A673 (cell line): ENCODE results near the gene CALR. TPM values are rescaled to one million over a fixed set of nuclear protein-coding genes. Genes with fewer than 3 reads are reported as not detected.

Source experiments
- BruUV-seq: library from RNA; stranded (reverse); fragments of 400-500 nt; replicated peaks from 2 replicates; lab custom pipeline; 2021; lab: Mats Ljungman, UMichigan
- CTCF ChIA-PET: fragments of 300-600 bp; sonication (Branson Sonifier 250); formaldehyde crosslinking; loops from one replicate; lab custom pipeline; 2022; ENCODE audit warnings: antibody characterized with exemption; lab: Charles Lee
- POLR2A ChIA-PET: fragments of 300-600 bp; sonication (Branson Sonifier 250); formaldehyde crosslinking; loops from one replicate; lab custom pipeline; 2022; ENCODE audit warnings: antibody characterized with exemption; ENCODE audit not compliant: low non-redundant PET; lab: Charles Lee
- DNase-seq: peaks from one replicate; pipeline ENCODE4 v3.0.0-alpha.2; 2015; ENCODE audit warnings: low spot score
- H3K27ac ChIP-seq: fragments of 200-600 bp; sonication (generic); 2 replicates; pipeline ENCODE4 v1.5.1; 2016; ENCODE audit warnings: mixed run types, low read depth, mild to moderate bottlenecking, mixed read lengths, antibody characterized with exemption, low read length; ENCODE audit not compliant: poor library complexity, severe bottlenecking
- H3K27me3 ChIP-seq: fragments of 200-600 bp; sonication (generic); replicated peaks from 2 replicates; pipeline ENCODE4 v1.6.1; 2017; ENCODE audit warnings: mixed run types, low read depth, mild to moderate bottlenecking, mixed read lengths, antibody characterized with exemption, low read length; ENCODE audit not compliant: insufficient read depth, poor library complexity
- H3K36me3 ChIP-seq: fragments of 200-600 bp; sonication (generic); 2 replicates; pipeline ENCODE4 v1.6.1; 2016; ENCODE audit warnings: mixed run types, mild to moderate bottlenecking, mixed read lengths, antibody characterized with exemption, low read length; ENCODE audit not compliant: insufficient read depth, poor library complexity, severe bottlenecking
- H3K4me1 ChIP-seq: fragments of 200-600 bp; sonication (generic); 2 replicates; pipeline ENCODE4 v1.6.1; 2017; ENCODE audit warnings: mixed run types, mild to moderate bottlenecking, mixed read lengths, antibody characterized with exemption, low read length; ENCODE audit not compliant: insufficient read depth, poor library complexity, severe bottlenecking
- H3K4me3 ChIP-seq: fragments of 200-600 bp; sonication (generic); 2 replicates; pipeline ENCODE4 v1.5.1; 2016; ENCODE audit warnings: low read depth, mixed run types, mild to moderate bottlenecking, mixed read lengths, low read length; ENCODE audit not compliant: poor library complexity, severe bottlenecking
- H3K9me3 ChIP-seq: fragments of 200-600 bp; sonication (generic); 2 replicates; pipeline ENCODE4 v1.6.1; 2016; ENCODE audit warnings: mixed run types, low read depth, mild to moderate bottlenecking, mixed read lengths, antibody characterized with exemption, low read length; ENCODE audit not compliant: poor library complexity, severe bottlenecking
- EZH2 ChIP-seq: fragments of 200-600 bp; sonication (generic); IDR thresholded peaks from 2 replicates; pipeline ENCODE4 v1.6.1; 2017; ENCODE audit warnings: borderline replicate concordance, low read depth, mild to moderate bottlenecking, mixed read lengths, antibody characterized with exemption, low read length; ENCODE audit not compliant: poor library complexity, severe bottlenecking
- intact Hi-C: fragments of 100-400 bp; cut with micrococcal nuclease; formaldehyde crosslinking; loops from one replicate; pipeline ENCODE4 v1.10.0; 2022; ENCODE audit not compliant: unreplicated experiment
- total RNA-seq: library from RNA; stranded (reverse); gene quantifications from 2 replicates; pipeline ENCODE4 v1.2.3, GENCODE V29; 2021
- TF ChIP-seq, protein P1 (sequence below): fragments of 300-800, 200-600 bp; sonication (generic); conservative IDR thresholded peaks from 2 replicates; pipeline ENCODE4 v1.5.1; 2017; ENCODE audit warnings: low read depth, mild to moderate bottlenecking, antibody characterized with exemption, low read length, moderate library complexity, mixed read lengths

CALR gene
- total RNA-seq, 1 experiment from 2014 or later = 994 TPM

DNA sequence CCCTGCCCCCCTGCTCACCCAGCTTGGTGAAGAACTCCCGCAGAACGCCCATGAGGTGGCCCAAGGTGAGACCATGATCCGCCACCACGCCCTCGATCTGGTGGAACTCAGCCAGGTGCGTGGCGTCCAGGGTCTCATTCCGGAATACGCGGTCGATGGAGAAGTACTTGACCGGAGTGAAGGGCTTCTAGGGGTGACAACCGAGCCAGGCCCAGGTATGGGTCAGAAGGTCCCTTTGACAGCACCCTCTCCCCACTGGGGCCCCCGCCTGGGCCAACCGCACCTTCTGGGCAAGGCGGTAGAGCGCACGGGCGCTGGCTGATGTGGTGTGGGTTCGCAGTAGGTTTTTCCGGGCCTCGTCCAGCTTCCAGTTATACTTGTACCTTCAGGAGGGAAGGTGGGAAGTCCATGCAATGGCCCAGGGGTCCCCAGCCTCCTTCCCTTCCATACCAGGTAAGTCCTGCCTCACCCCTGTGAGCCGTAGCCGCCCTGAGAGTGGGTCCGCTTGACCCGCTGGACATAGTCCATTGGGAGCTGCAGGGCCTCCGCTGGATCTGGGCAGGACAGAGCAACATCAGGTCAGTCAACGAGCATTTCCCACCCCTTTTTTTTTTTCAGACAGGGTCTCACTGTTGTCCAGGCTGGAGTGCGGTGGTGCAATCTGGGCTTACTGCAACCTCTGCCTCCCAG is 13.6 kb upstream of the CALR start:
- no peaks in the 10 kb centered on the region for H3K27me3 ChIP-seq
- ChIA-PET CTCF (no interaction called here), POLR2A (no interaction called here)
- intact Hi-C loops = no loop called here
- no peak overlapping the region for H3K27ac ChIP-seq
- H3K4me1 ChIP-seq = no peaks in the 10 kb centered on the region
- peaks cover 64% of the 10 kb centered on the region for H3K36me3 ChIP-seq
- H3K9me3 ChIP-seq = no peaks in the 10 kb centered on the region
- BruUV-seq = no TSS peak
- no peak for TF ChIP-seq EZH2
- H3K4me3 ChIP-seq = no peak overlapping the region
- DNase-seq = no peak

DNA sequence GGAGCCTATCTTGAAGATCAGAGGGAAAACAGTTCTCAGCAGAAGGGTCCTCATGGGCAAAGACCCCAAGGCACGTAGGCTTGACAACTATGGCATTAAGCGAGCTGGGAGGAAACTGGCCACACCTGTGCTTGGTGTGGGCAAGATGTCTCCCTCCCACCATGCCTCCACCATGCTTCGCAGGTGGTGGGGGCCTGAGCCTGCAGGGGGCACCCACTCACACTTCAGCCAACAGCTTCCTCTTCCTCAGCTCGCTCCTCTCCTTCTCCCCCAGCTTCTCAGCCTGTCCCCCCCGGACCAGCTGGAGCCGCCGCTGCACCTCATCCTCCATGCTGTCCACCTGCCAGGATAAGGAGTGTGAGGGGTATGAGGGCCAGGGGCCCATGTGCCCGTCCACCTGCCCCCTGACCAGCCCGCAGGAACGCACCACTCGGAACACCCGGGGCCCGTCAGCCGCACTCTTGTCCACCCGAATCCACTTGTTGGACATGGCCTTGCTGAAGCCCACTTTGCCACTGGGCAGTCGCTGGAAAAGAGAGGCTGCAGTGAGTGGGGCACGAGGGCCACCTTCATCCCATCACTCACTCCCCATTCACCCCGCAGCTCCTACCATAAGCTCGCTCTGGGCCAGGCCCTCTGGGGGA is 8.3 kb upstream of the CALR start:
- peaks cover 9% of the 10 kb centered on the region for H3K4me1 ChIP-seq
- DNase-seq = no peak
- no peak overlapping the region for H3K27ac ChIP-seq
- TF ChIP-seq, protein P1, sequence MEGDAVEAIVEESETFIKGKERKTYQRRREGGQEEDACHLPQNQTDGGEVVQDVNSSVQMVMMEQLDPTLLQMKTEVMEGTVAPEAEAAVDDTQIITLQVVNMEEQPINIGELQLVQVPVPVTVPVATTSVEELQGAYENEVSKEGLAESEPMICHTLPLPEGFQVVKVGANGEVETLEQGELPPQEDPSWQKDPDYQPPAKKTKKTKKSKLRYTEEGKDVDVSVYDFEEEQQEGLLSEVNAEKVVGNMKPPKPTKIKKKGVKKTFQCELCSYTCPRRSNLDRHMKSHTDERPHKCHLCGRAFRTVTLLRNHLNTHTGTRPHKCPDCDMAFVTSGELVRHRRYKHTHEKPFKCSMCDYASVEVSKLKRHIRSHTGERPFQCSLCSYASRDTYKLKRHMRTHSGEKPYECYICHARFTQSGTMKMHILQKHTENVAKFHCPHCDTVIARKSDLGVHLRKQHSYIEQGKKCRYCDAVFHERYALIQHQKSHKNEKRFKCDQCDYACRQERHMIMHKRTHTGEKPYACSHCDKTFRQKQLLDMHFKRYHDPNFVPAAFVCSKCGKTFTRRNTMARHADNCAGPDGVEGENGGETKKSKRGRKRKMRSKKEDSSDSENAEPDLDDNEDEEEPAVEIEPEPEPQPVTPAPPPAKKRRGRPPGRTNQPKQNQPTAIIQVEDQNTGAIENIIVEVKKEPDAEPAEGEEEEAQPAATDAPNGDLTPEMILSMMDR = no peak
- no peak for TF ChIP-seq EZH2
- no peaks in the 10 kb centered on the region for H3K9me3 ChIP-seq
- peaks cover 53% of the 10 kb centered on the region for H3K36me3 ChIP-seq
- CTCF ChIA-PET = no interaction called here
- intact Hi-C loops = no loop called here
- no TSS peak for BruUV-seq
- POLR2A ChIA-PET = no interaction called here
- H3K27me3 ChIP-seq = no peaks in the 10 kb centered on the region
- H3K4me3 ChIP-seq = no peak overlapping the region

DNA sequence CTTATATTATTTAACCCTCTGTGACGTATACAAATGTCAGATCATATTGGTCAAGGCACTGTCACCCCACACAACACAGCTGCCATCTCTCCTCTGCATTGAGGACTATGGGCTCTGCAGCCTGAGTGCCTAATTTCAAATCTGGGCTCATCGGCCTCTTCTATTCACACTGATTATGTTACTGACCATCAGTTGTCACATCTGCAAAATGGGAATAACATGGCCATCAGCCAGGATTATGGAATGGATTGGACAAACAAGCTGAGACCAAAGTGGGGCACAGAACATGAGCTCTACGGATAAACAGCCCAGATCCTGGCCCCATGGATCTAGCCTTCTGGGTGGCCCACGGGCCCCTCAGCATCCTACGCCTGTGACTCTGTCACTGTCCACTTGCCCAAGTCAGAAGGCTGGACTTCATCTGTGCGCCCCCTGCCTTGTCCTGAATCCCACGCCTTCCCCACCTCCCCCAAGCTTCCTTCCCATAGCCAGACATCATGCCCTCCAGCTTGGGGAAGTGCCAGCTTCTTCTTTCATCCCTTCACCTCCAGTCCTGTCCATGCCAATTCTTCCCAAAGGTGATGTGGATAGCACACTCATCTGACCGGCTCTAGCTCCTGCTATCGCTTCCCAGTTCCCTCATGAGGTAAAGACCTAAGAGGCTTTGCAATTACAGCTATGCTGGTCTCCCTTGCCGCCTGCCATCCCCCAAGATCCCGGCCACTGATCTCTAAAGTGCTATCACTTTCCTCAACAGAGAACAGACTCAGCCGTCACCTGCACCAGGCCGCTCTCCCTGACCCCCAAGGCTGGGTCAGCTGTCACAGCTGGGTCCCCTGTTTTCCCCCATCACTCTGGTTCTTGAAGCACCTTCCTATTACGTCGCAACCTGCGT is 5.8 kb upstream of the CALR start:
- POLR2A ChIA-PET = interaction anchor here (0.5 kb wide), 1 partner anchor 251 kb away, joined by 4 read pairs; no protein-coding TSS in a partner anchor
- no peak for DNase-seq
- Histone ChIP-seq H3K4me3 (peak overlapping the region; percentile 95), H3K27ac (peak overlapping the region; percentile 84), H3K4me1 (peaks cover 16% of the 10 kb centered on the region), H3K27me3 (no peaks in the 10 kb centered on the region), H3K36me3 (peaks cover 35% of the 10 kb centered on the region), H3K9me3 (no peaks in the 10 kb centered on the region)
- CTCF ChIA-PET = no interaction called here
- BruUV-seq = no TSS peak
- TF ChIP-seq EZH2 = no peak
- TF ChIP-seq, protein P1 = no peak
- intact Hi-C loops = no loop called here
